NCI-H2196 (cell line): ENCODE results near the gene RELL1.
"Not testable (repeated sequence)": the region's sequence is repeated elsewhere in the genome, so short reads cannot be mapped to it uniquely, and the experiment has no call there.

Experiments
- DNase-seq: peaks from one replicate; lab custom pipeline; 2025; ENCODE audit not compliant: unreplicated experiment; lab: John Stamatoyannopoulos, UW

The RELL1 gene

GRCh38 chr4:37693450-37694190 is 7.4 kb upstream of the RELL1 start:
- DNase-seq = no peak

- no peak for DNase-seq
Observed at GRCh38 chr4:37693030-37693429, 6.9 kb upstream of the RELL1 start.

- no peak for DNase-seq
Observed at GRCh38 chr4:37690976-37691375, 4.8 kb upstream of the RELL1 start.

DNA sequence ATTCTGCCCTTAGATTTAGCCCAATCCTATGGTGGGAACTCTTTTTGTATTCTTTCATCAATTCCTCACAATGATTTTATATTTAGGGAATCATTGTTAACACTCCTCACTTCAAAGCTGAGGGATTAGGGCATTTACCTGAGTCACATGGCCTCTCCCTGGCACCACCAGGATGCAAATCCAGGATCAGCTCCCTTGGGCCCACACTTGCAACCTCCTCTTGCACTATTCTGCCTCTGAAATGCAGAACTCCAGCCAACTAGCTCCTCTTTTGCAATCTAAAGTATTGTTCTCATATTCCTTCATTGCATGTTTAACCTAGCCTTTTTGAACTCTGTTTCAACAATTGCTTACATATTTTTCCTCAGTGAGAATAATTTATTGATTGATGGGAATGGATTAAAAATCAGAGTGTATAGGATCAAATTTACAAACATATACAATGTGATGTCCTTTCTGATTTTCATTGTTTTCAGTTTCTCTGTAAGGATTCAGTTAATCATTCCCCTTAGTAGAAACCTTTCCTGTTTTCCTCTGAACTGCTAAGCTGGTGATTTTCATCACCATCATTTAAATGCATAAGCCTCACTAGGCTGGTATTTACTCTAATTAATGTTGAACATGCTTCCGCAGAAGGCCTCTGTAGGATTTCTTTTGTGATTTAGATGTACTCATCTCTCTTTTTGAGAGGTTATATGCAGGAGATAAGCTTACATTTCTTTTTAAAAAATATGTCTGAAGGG is 3.3 kb upstream of the RELL1 start:
- no peak for DNase-seq

DNA sequence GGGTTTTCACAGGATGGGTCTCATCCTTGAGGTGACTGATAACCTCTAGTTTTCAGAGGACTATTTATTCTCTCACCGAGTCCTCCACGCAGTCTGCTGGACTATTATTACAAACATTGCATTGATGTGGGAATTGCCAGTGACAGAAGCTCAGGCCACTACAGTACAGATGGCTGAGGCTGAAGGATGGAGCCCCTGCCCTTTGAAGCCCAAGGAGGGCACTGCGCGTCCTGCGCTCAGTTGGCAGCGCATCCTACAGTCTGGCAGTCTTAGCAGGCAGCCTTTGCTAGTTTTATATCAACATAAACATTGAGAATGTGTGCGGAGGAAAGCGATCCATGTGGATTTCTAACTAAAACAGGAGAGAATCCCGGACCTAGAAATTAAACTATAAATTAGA is 1.5 kb upstream of the RELL1 start:
- DNase-seq = no peak

- DNase-seq = no peak
Observed at GRCh38 chr4:37687194-37687562, 1.0 kb upstream of the RELL1 start.

DNA sequence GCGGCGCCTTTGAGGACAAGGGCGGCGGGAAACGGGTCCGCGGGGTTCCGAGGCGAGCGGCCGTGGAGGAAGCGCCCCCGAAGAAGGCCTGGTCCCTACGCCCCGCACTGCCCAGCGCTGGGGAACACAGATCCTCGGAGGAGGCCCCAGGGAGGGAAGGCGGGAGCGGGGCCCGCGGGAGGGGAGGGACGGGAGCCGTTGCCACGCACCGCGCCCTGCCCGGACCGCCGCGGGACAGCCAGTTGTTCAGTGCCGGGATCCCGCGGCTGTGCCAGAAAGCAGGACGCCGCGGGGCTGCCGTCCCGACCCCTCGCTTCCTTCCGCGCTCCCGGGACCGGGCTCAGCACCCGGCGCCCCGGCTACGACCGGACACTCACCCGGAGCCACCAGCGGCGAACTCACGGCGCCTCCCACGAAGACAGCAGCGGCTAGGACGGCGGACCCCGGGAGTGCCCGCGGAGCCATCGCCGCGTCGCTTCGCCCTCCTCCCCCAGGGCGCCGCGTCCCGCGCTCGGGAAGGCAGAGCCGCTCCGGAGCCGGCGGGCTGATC is 278 bp downstream of the RELL1 start:
- DNase-seq = no peak

DNA sequence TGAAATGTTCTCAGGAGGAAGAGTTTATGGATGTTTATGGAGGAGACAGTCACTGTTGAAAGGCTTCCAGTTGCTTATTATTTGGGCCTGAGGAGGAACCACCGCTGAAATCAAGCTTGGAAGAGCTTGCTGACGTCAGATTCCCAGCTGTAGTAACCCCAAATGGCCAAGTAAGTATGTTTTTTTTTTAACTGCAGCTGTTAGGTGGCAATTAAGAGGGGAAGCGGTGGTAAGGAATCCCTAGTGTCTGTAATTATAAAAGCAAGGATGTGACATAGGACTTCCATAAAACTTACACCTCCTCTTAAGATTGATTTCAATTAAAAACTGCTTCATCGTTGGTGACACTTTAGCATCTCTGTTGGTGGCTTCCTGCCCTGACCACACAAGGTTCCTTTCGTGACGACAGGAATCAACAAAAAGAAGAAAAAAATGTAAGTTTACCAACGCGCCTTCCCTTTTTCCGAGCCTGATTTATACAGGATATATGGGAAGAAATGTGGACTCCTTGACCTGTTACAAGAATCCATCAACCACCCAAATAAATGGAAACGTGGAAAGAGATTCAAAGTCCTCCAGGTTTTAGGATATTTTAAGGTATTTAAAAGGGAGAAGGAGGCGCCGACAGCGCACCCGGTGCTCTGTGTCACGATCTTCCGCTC is 884 bp downstream of the RELL1 start:
- DNase-seq = no peak

- DNase-seq = no peak
Observed at GRCh38 chr4:37684154-37684553, 2.0 kb downstream of the RELL1 start.

- no peak for DNase-seq
Observed at GRCh38 chr4:37682701-37683401, 3.3 kb downstream of the RELL1 start.

DNA sequence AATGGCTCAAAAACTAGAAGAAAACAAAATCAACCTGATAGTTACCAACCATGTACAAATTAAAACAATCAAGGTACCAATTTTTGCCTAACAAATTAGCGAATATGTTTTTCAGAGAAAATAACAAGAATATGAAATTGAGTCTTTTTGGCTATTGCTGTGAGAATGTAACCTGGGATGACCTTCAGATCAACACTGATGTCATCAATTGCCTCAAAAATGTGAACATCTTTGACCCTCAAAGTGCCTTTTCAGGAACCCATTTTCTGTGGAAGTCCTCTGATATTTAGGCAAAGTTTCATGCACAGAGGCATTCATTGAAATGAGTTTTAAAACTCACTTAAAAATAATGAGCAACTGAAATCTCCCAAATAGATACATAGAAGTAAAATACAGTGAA is 6.1 kb downstream of the RELL1 start:
- DNase-seq = no peak

GRCh38 chr4:37679301-37679700 is 6.9 kb downstream of the RELL1 start:
- DNase-seq = no peak

DNA sequence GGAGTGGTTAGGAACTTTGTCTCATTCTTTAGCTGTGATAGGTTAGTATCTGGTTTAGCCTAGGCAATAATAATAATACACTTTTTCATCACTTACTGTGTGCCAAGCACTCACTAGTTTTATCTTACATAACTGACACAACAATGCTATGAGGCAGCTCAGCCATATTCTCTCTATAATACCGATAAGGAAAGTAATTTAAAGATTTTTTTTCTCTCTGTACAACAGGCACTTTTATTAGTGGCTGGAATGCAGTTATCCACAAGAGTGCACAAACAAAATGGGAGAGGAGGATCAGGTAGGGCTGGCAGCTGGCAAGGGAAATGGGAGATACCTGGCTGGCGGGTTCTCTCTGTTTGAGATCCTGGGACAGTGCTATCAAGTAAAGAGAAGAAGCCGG is 7.6 kb downstream of the RELL1 start:
- DNase-seq = no peak

DNA sequence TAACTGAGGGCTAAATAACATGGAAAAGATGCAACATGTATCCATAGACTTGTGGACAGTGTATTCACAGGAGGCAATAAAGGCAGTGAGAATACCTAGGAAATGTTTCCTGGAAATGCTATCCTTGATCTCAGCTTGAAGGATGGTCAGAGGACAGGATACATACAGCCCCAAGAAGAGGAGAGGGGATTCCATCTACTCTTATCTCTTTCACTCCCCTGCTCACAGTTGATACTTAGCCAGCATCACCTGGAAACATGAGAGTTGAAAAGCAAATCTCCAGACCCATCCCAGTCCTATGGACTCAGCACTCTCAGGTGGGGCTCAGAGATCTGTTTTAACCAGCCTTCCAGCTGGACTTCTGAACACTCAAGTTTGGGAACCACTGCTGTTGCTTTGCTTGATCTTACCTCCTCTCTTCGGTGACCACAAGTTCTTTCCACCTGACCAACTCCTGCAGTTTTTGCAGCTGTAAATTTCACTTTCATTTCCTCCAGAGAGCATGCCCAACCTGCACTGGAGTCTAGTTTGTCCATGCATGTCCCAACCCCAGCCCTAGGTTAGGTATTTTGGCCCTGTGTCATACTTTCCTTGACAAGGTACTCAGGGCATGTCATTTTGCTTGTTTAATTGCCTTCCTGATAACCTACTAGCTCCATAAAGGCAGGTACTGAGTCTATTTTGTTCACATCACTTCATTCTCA is 10.4 kb downstream of the RELL1 start:
- peak; percentile 13 for DNase-seq

DNA sequence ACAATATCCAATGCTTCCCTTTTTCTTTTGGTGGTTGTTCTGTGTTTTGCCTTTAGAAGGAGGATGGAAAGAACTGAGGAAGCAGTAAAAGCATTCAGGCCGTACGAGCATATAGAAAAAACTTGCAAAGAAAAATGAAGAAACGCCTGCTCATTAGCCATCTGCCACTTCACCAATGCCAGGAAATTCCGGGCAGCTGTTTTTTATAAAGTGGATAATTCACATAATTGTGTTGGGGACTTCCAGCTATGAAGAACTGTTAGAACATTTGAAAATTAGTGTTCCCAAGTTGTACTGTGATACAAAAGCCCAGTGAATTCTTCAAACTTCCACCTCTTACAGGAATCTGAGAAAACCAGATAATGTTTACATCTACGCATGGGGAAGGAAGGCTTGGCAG is 11.7 kb downstream of the RELL1 start:
- no peak for DNase-seq

- no peak for DNase-seq
Observed at GRCh38 chr4:37673538-37674192, 12.5 kb downstream of the RELL1 start.

DNA sequence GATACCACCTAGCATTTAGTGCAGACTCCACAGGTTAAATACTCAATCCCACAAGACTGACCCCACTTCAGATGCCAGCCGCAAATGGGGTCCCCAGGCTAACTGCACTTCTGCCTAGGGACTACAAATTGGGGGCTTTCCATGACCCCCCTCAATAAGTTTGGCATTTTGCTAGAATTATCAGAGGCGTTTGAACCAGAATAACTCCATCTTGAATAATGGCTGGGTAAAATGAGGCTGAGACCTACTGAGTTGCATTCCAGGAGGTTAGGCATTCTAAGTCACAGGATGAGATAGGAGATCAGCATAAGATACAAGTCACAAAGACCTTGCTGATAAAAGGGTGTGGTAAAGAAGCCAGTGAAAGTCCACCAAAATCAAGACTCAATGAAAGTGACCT is 15.1 kb downstream of the RELL1 start:
- no peak for DNase-seq

GRCh38 chr4:37670249-37670648 is 15.9 kb downstream of the RELL1 start:
- no peak for DNase-seq

GRCh38 chr4:37669124-37669523 is 17.1 kb downstream of the RELL1 start:
- not testable (repeated sequence) for DNase-seq
